HUDEP-2 (cell line): ENCODE data around the gene JMJD1C.

Experiments
- DNase-seq, 76 experiments: peaks; one replicate each; lab custom pipeline; 2025; ENCODE audit not compliant: unreplicated experiment in 76 of 76; lab: John Stamatoyannopoulos, UW

The JMJD1C gene

DNA sequence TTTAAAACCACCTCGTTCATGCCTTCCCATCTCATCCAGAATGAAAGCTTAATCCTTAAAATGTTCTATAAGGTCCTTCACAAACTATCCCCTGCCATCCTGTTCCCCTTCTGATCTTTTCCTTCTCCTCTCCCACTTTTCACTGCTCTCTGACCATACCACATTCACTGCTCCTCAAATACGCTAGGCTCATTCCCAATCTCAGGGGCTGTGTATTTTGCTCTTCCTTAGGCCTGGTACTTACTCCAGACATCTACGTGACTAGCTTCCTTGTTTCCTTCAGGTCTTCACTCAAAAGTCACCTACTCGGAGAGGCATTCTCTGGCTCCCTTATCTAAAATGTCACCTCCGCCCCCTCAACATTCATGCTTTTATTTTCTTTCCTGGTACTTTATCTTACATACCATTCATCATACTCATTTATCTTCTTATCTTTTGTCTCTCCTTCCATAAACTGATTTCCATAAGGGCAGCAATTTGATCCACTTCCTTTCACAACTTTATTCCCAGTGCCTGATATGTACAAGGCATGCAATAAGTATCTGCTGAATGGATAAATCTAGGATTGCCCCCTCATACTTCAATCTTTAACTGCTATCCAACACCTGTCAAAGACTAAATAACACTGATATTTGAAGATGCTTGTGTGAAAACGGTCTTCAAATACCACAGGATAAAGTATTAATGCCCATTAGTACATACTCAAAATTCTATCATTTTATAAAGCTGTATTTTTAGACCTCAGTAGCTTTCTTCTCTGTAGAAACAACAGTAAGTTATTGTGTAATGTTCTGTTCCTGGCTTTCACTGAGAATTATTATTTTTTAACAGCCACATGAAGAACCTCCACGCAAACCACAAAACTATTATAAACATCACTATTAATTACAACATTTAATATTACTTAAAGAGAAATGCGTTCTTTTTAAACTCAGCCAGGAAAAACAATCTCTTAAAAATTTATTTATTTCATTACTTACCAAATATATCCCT lies 27.0 kb downstream of the JMJD1C start:
- DNase-seq = peak in 1 of 76 experiments; percentile 1

DNA sequence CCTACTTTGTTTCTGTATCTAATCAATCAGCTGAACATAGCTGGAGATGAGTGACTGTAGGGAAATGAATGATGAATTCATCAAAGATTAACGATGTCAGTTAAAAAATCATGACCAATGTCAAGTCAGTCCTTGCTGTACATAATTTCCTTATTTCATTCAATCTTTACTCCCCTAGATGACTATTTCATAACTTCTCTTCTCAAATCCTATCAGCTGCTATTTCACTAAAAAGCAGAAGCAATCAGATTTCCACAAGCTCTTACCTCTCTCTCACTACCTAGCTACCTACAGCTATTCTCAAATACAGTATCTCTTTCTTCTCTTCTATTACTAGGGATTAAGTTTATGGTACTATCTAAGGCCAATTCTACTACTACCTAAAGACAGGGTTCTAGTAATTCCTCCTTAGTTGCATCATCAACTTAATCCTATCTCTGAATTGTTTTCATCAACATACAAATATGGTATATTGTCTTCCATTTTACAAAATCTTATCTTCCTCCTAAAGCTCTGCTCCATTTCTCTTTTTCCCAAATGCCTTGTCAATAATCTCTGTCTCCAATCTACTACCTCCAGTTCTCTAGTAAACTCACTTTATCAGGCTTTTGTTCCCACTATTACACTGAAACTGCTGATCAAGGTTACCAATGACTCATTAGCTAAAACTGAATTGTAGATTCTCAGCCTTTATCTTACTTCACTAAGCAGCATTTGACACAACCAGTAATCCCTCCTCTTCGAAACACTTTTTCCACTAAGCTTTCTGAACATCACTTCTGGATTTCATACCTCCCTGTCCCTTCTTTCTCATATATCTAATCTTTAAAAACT lies 28.4 kb downstream of the JMJD1C start:
- DNase-seq = peak in 1 of 76 experiments; percentile 9

DNA sequence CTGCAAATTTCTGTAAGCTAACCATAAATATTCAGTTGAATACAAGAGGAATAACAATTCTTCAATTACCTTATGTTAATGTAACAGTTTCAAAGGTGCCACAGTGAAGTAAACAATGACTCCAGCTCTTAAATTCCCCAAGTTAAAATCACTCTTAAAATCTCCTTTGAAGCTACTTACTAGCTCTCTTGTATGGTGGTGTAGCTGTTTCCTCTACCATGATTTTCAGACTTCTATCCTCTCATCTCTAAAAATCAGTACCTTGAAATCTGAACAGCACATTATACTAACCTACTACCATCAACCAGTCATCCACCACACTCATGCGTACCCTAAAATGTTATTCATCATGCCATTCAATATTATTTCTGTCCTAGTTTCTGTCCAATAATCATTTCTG lies 29.6 kb downstream of the JMJD1C start:
- no peak for DNase-seq

DNA sequence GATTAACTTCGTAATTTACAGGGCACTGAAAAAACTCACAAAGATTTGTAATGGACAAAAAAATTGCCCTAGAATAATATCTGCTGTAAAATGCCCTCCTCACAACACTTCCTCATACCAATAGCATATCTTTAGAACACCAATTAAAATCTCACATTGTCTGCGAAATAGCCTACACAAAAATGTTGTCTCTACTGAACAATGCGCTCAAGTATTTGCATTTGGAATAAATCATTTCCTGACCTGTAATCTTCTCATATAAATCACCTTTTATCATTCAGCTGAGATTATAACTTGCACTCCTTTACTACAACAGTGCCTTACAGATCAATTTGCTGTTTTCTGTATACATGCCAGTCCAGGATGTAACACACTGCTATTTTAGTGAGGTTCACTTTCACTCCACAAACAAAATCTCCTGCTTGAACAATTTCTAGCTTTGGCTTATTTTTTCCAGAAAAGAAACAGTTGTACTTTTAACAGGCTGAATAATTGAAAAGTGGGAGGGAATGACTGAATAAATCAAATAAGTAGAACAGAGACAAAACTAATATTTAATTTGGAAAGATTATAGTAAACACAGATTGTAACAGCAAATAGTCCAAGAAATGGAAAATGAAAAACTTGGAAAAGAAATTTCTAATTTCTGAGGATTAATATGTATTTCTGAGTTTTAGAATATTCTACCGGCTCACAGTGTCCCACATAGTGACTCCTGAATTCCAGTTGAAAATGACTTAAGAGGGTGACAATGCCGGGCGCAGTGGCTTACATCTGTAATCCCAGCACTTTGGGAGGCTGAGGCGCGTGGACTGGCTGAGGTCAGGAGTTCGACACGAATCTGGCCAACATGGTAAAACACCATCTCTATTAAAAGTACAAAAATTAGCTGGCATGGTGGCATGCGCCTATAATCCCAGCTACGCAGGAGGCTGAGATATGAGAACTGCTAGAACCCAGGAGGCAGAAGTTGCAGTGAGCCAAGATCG lies 30.6 kb downstream of the JMJD1C start:
- no peak for DNase-seq

DNA sequence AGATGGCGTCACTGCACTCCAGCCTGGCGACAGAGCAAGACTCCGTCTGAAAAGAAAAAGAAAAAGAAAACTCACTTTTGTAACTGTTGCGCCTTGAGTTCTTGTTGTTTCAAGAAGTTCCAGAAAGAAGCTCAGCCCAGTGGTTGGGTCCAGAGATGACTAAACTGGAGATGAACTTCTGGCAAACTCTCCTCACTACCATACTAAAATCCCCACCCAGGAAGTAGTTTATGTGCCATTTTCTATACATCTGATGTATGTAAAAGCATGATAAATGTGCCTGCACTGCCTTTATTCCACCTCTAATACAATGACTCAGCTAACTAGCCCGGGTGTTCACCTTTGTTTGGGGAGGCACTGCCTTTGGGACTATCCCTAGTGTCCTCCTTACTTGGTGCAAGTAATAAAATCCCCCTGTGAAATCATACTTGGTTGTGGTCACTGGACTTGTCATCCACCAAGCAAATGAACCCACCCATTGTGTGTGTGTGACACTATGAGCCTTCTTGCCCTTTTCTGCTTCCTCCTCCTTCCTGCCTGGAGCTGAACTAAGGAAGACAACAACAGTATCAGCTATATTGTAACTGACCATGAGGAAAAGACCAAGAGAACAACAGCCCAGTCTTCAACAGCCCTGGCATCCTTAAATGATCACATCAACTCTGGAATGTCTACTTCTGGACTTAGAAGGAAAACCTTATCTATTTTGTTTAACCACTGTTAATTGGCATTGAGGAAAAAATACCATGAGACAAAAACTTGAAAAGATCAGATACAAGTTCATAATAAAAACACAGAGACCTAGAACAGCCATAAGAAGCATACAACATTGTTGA lies 33.6 kb downstream of the JMJD1C start:
- no peak for DNase-seq

DNA sequence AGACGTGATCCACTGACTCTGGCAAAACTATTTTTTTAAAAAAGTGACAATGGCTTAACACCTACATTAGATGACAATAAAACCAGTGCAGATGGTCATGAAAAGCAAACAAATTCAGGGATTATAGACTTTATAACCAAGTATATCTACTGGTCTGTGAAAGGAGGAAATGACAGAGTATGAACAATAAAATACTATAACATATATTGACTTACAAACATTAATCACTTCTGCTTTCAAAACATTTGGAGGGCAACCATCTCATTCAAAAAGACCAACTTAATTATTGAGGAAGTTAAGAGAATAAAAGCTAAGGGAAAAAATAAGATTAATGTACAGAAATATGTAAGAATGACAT lies 34.8 kb downstream of the JMJD1C start:
- DNase-seq = no peak

DNA sequence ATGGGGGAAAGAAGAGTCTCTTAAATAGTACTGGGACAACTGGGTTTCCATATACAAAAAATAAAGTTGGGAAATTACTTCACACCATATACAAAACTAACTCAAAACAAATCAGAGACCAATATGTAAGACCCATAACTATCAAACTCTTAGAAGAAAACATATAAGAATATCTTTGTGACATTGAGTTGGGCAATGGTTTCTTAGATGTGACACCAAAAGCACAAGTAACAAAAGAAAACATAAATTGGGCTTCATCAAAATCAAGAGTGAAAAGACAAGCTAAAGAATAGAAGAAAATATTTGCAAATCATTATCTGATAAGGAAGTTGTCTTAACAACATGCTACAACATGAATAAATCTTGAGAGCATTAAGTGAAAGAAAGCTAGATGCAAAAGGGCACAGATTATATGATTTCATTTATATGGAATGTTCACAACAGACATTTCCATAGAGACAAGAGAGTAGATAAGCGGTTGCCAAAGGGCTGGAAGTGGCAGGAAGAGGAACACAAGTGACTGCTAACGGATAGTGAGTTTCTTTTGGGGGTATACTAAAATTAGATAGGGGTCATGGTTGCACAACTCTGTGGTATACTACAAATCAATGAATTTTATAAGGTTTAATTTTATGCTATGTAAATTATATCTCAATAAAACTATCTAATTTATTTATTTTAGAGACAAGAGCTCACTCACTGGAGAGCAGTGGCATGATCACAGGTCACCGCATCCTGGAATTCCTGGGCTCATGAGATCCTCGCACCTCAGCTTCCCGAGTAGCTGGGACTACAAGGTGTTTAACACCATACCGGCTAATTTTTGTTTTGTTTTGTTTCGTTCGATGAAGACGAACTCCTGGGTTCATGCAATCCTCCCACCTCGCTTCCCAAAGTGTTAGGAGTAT lies 35.4 kb downstream of the JMJD1C start:
- no peak for DNase-seq

DNA sequence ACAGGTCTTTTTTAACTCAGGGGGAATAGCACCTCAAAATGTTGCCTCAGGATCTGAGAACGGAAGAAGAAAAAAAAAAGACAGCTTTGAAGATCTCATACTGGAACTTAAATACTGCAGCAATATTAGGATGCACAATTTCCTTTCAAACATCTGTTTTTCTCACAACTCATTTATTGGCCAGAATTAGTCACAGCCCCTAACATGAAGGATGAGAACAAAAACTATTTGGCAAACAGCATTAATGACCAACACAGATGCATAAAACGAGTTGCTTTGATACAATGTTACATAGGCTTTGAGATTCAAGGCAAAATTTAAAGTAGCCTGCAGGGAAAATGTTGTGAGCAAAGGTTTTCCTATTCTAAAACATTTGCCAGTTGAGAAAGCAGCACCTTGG lies 36.5 kb downstream of the JMJD1C start:
- DNase-seq = no peak

DNA sequence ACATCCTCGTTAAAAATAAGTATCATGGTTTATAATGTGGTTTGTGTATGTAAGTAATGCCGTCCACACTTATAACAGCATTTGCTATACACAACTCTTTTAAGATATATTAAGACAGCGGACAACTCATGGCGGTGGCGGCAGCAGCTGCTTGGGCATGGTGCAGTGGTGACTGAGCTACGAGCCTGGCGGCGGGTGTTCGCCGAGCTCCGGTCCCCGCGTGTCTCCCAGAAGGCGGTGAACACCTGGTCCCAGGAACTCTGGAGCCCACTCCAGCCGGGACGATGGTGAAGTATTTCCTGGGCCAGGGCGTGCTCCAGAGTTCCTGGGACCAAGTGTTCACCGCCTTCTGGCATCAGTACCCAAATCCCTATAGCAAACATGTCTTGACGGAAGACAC lies 38.8 kb downstream of the JMJD1C start:
- no peak for DNase-seq

DNA sequence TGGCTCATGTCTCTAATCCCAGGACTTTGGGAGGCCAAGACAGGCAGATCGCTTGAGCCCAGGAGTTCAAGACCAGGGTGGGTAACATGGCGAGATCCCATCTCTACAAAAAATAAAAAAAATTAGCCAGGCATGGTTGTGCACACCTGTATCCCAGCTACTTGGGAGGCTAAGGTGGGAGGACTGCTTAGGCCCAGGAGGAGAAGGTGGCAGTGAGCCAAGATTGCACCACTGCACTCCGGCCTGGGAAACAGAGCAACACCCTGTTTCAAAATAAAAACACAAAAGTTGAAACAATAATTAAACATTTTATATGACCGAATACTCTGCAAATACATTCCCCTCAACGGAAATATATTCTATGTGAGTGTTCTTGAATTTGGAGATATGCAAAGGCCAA lies 40.3 kb downstream of the JMJD1C start:
- no peak for DNase-seq

DNA sequence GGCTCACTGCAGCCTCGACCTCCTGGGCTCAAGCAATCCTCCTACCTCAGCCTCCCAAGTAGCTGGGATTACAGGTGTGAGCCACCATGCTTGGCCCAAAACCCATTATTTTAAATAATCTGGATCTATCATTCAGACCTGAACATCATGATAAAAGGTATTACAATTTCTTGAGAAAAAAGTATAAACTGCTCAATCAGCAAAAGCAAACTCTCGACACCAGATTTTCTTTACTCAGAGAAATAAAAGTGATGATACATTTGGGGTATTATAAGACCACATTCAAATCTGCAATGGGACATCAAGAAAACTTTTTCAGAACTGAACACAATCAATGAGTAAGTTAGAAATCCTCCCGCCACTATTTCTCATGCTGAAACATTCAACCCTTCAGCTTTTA lies 41.2 kb downstream of the JMJD1C start:
- no peak for DNase-seq

DNA sequence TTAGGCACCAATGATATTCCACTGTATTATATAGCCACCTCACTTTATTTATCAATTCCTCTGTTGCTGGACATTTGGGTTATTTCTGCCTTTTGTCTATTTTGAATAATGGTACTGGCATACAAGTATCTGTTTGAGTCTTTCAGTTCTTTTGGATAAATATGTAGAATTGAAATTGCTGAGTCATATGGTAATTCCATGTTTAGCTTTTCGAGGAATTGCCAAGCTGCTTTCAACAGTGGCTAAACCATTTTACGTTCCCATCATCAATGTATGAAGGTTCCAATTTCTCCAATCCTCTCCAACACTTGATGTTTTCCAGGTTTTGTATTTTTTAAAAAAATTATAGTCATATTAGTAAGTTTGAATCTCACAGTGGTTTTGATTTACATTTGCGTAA lies 42.3 kb downstream of the JMJD1C start:
- DNase-seq = no peak

DNA sequence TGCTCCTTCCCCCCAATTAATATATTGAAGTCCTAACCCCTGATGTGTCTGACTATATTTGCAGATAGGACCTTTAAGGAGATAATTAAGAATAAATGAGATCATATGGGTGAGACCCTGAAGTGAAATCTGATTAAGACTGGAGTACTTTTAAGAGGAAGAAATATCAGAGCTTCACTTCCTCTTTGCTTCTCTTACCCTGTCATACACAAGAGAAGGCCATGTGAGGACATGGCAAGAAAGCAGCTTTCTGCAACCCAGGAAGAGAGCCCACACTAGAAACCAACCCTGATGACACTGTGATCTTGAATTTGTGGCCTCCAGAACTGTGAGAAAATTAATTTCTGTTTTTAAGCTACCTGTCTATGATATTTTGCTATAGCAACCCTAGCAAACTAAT lies 44.2 kb downstream of the JMJD1C start:
- DNase-seq = peak in 17 of 76 experiments; percentile 1 to 47 (median 23)

DNA sequence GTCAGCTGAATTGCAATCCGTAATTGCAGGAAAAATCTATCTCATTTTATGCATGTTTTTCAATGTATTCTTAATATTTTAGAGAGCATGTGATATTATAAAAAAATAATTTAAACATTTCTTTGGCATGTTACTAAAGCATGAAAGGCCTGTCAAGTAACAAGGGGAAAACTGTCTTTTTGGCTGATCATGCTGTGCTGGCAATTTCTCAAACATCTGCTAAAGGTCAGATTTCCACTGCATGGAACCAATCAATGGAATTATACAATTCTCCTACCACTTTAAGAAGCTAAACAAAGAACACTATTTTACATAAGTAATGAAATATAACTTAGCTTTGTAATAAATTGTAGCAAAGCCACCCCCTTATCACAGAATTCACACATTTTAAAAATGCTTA lies 49.4 kb downstream of the JMJD1C start:
- DNase-seq = peak in 5 of 76 experiments; percentile 4 to 24 (median 16)

DNA sequence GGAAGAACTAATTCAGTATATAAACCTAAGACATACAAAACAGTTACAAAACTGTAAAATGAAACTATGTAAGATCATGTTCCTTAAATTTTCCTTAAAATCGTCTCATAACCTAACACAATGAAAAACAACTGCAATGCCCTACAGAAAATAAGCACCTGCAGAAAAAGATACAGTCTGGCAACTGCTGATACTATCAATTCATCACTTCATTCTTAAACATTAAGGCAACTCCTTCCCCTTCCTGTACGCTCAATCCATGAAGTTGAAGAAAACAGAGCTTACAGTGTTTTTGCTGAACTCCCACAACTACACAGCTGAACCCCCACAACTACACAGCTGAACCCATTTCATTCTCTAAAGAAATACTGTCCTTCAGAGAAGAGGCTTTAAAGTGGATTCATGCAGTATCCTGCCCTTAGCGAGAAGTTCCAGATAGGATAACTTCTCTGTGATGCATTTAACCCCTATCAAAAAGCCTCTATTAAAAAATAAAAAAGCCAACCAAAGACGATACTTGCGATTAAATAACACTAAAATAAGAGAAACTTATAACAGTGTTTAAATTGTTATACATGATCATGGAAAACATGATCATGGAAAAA lies 50.0 kb downstream of the JMJD1C start:
- DNase-seq = peak in 2 of 76 experiments; percentile 19 to 20

DNA sequence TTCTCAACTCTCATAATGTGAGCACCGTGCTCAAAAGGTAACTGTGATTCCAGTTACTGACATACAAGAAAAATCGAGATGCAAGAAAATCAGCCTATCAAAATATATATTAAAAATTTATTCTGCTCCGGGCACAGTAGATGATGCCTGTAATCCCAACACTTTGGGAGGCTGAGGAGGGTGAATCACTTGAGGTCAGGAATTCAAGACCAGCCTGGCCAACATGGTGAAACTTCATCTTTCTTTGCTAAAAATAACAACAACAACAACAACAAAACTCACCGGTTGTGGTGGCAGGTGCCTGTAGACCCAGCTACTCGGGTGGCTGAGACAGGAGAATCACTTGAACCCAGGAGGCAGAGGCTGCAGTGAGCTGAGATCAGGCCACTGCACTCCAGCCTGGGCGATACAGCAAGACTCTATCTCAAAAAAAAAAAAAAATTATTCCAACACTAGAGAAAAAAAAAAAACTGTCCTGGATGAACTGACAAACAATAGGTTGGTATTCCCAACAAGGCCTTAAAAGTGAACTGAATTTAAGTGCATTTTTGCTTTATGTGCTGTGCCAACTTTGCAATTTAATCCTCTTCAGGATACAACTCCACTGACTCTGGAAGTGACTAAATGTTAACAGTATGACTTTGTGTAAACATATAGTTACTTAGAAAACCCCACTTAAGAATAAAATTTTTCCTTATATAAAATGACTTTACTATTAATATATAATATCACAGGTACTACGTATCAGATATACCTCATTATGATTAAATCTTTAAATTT lies 51.1 kb downstream of the JMJD1C start:
- no peak for DNase-seq

DNA sequence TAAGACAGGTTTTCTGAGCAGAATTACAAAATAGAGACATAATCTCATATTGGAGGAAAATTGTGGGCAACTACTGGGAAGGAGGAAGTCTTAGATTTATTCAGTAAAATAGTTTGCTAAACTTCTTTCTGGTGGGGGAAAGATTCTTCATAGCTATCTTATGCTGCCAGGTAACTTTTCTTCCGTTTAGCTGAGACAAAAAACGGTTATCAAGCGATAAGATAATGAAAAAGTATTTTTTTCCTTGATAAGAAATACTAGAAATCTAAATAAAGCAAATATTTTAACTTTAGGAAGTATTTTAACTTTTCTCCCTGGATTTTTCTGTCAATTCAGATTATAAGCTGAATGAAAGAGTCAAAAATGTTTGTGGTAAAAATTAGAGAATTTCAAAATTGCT lies 52.3 kb downstream of the JMJD1C start:
- peak in 1 of 76 experiments; percentile 34 for DNase-seq
